Retina (tissue), 1 donor: ENCODE measurements around the gene OOSP1.
"Not testable (repeated sequence)": the region's sequence is repeated elsewhere in the genome, so short reads cannot be mapped to it uniquely, and the experiment has no call there.

Experiments used
- DNase-seq: peaks from one replicate; pipeline ENCODE4 v3.0.0-alpha.2; 2016

OOSP1 gene, protein sequence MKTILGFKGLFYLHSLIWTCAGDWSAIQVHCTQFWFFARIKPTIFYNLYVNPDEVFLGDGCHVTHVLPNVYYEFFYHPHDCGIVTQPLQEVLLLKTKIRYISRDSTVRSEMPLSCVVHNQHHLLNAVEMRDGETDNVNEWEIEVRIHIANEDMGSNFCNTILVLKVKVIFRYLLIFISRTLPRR

DNA sequence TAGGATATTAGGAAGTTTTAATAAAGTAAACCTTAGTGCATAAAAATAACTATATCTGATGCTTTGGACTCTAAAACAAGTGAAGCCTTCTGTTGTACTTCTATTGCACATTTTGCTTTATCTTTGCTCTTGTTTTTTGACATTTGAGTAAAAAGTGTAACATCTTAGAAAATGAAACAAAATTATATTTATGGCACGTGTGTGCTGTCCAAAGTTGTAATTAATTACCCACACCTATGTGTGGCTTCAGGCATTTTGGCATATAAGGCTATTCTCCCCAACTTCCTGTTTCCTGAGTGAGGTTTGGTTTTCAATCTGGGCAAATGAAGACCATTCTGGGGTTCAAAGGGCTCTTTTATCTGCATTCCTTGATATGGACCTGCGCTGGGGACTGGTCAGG, at the start of gene OOSP1:
OOSP1 (plus strand) TSS at position 301 of the 400 bp plus-strand sequence; CDS start at position 324, 23 bp downstream.
- no peak for DNase-seq

DNA sequence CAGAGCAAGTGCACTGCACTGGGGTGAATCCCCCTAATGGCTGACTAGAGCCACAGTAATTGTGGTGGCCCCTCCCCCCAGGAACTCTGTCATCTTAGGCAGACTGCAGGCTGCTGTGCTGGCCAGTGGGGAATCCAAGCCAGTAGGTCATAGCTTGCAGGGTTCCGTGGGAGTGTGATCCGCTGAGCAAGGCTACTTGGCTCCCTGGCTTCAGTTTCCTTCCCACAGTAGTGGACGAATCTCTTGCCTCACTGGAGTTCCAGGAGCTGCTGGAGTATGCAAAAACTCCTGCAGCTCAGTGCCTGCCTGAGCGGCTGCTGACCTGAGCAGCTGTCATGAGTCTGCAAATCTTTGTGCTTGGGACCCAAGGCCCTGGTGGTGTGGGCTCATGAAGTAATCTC, 46.5 kb upstream of the OOSP1 start:
- DNase-seq: peak; percentile 31

DNA sequence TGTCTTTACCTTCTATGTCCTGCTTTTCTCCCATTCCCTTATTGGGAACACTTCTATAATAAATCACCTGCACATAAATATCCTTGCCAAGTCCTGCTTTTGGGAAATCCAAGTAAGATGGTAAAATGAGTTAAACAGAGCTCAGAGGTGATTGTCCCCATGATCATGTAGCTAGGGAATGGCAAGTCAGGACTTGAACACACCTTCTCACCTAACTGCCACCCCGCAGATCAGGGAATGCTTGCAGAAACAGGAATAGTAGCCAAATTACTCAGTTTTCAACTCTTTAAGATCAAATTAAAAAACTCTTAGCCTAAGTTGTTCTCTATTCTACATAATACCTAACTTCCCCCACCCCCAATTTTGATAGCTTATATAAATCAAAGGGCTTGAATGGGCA, 43.6 kb upstream of the OOSP1 start:
- DNase-seq: no peak

DNA sequence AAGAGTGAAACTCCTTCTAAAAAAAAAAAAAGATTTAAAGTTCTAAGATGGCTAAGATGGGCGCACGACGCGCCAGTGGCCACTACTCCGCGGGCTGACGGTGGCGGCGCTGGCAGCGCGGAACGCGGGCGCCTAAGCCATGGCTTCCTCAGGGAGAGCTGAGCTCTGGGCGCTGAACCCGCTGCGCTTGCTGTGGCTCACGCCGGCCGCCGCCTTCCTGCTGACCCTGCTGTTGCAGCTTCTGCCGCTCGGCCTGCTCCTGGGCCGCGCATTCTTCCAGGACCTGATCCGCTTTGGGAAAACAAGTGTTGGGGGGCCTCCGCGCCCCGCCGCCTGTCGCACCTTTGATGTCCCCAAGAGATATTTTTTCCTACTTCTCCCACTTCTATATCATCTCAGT, 40.2 kb upstream of the OOSP1 start:
- no peak for DNase-seq

DNA sequence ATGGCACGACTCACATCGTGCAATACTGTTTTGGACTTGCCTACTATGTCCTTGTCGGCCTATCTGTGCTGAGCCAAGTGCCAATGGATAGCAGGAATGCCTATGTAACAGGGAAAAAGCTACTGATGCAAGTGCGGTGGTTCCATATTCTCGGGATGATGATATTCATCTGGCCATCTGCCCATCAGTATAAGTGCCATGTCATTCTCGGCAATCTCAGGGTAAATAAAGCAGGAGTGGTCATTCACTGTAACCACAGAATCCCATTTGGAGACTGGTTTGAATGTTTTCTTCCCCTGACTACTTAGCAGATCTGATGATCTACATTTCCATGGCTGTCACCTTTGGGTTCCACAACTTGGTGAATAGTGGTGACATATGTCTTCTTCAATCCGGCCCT, 39.6 kb upstream of the OOSP1 start:
- no peak for DNase-seq

DNA sequence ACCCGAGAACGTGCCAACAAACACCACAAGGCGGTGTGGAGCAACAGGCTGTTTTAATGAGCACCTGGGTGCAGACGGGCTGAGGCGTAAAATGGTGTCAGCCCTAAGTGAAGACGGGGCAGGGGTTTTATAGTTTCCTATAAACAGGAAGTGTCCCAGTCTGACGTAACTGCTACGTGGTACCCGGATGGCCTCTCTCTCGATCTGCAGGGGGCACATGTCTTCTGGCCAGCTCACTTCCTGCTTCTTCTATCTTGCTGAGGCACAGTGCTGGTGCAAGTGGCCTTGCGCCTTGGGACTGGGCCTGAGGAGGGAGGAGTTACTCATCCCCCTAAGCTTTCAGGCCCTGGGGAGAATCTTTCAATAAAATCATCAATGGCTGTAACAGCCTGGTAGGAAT, 38.7 kb upstream of the OOSP1 start:
- no peak for DNase-seq

DNA sequence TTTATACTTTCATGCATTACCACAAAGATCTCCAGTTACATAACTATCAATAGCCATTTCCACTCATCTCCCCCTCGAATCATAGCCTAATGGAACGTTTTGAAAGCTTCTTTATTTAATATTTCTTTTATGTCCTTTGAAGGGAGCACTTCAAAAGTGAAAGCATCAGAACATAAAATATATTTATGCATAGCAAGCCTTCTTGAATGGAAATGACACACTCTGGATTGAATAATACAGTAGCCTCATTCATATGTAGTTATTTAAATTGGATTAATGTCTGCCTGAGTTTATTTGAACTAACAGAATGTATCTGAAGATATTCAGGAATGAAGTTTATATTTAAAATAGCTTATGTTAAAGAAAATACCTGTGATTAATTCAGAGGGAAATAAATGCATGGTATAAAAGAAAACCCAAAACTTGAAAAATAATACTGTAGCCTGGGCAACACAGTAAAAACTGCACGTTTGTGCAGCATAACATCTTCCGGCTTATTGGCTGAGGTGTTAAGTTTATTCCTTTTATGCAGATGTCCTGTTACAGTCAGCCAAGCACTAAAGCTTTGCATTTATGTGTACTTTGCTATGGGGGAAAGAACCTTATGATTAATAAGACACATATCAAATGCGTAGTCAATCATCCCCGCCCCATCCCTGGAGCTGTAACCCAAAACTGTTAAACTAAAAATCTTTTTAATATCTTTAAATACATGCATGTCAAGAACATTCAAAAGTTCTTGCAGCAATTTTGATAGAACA, 37.7 kb upstream of the OOSP1 start:
- DNase-seq: no peak

DNA sequence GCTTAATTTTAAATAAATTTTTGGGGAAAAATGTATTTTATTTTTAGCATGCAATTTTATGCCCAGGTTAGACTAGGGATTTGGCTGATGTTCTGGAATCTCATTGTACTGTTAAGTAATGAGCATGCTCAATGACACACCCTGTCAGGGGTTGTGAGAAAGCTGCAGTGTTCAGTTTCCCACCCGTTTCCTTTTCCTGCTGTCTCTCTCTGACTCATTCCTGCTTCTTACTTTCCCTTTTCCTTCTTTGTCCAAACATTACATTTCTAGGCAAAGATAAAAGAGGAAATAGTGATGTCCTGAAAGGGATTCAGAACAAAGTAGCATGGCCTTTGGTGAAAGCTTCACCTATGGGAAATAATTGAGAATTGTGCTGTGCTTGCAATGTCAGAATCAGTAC, 36.9 kb upstream of the OOSP1 start:
- DNase-seq: no peak

DNA sequence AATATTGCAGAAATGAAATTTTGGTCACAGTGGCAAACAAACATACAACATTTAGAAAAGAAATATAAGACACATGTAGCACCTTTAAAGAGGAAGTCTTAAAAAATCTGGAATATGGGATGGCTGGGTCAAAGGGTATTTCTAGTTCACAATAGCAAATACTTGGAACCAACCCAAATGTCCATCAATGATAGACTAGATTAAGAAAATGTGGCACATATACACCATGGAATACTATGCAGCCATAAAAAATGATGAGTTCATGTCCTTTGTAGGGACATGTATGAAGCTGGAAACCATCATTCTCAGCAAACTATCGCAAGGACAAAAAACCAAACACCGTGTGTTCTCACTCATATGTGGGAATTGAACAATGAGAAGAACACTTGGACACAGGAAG, 34.7 kb upstream of the OOSP1 start:
- DNase-seq: not testable (repeated sequence)

DNA sequence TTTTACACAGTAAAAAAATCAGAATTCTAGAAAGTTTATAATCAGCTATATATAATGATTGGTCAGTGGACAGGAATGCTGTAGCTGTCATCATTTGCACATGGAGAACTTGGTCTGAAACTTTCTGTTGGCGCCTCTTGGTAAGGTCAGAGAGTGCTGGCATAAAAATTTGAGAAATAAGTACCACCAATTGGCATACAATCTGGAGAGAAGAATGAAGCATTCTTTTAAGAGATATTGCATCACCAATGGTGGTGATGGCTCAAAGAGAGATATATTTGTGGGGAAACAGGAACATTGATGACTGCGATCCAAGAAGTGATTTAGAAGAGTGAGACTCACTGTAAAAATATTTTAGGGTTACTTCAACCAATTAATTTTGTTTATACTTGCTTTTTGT, 19.8 kb upstream of the OOSP1 start:
- DNase-seq: no peak

DNA sequence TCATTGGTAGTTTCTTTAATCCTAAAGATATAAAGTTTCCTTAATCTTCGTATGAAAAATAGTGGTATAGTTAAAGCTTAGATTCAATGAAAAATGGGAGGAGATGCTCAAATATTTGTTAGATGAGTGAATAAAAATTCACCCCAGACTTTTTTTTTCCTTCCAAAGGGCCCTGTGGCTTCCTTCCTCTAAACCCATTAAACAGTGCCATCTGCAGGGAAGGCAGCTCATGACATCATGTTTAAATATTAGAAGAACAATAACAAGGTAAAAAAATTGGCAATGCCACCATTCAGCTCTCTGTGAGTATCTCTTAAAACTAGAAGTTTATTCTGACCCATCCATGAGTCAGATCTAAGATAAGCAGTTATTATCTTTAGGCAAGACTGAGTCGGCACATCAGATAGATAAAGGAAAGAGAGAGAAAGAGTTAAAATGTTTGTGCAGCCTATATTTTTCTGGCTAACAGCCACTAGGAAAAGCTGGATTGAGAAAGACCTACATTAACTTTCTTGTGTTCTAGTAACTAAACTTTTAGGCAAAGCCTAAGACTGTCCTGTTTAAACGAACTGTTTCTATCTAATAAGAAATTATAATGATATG, 19.1 kb upstream of the OOSP1 start:
- no peak for DNase-seq

DNA sequence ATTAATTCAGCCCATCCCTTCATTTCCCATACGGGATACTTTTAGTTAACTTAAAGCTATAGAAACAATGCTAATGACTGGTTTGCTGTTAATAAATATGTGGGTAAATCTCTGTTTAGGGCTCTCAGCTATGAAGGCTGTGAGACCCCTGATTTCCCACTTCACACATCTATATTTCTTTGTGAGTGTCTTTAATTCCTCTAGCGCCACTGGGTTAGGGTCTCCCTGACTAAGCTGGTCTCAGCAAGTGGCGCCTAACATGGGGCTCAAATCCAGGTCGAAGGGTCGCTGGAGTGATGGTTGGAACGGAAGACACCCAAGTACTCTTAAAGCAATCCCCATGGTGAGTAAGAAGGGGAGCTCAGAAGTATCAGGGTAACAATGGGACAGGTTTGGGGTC, 14.4 kb upstream of the OOSP1 start:
- peak; percentile 16 for DNase-seq

DNA sequence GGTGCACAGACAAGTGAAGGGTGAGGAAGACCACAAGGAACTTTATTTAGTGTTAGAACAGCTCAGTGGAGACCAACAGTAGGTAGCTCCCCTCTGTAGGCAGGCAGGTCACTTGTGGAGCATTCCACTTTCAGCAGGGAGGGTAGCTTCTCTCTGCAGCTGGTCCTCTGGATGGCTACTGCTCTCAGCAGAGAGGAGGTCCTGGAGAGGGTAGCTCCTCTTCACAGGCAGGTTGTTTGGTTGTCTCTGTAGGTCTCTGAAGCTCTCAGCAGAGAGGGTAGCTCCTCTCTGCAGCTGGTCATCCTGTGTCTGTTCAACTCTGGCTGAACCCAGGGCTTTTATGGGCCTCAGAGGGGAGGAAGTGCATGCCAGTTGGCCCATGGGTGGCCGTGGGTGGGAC, 6.5 kb upstream of the OOSP1 start:
- DNase-seq: no peak

DNA sequence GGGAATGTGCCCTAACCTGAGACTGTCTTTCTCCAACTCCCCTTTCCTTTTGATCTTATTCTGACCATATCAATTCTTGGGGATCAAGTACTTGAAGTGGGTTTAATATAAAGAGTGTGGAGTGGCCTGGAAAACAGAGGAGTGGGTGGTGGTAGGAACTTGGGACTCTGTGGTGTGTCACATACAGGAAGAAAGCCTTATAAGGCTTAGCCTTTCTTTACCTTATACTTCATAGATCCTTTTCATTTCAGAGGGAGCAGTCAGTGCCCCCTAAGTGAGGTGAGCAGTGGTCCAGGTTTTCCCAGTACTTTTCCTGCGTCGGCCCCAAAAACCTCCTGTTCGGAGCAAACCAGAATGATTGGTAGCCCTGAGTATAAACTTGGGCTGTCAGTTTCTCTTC, 486 bp downstream of the OOSP1 start:
- DNase-seq: no peak

DNA sequence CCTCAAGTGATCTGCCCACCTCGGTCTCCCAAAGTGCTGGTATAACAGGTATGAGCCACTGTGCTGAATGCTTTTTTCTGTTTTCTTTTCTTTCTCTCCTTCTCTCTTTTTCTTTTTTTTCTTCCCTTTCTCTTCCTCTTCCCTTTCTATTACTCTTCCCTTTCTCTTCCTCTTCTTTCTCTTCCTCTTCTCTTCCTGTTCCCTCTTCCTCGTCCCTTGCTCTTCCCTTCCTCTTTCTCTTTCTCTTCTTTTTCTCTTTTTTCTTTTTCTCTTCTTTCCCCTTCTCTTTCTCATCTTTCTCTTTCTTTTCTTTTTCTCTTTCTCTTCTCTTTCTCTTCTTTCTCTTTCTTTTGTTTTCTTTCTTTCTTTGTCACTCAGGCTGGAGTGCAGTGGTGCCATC, 1.2 kb downstream of the OOSP1 start:
- DNase-seq: no peak

DNA sequence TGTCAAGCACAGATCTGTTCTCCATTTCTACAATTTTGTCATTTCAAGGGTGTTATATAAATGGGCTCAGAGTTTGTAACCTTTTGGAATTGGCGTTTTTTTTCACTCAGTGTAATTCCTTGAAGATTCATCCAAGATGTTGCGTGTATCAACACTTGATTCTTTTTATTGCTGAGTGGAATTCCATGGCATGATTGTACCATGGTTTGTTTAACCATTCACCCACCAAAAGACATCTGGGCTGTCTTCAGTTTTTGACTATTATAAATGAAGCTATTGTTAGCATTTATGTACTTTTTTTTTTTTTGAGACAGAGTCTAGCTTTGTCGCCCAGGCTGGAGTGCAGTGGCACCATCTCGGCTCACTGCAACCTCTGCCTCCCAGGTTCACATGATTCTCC, 2.9 kb downstream of the OOSP1 start:
- DNase-seq: no peak

DNA sequence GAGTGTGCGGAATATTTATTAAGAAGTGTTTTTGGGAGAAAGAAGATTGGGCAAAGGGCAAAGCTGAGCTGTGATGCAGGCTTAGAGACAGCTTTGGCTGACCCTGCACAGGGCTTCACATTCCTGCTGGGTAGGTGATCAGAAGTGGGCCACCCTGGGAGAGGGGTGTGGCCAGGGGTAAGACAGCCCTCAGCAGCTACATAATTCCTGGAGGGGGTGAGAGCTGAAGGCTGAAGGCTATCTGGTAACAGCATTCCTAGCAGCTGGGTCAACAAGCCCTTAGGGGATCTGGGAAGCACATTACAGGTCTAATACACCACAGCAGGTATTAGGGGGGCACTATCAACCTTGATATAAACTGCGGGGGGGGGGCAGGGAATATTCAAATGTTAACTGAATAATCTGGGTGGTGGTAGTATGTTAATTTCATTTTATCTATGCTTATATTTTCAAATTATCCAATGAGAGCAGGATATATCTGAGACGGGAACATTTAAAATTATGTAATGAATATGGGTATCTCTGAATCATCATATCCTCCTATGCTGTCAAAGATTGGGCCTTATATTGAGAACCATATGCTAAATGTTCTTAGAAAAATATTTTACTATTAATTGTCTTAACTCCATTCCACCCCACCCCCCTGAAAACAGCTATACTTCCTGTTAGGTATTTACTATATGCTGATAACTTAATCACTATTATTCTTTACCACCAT, 5.9 kb downstream of the OOSP1 start:
- DNase-seq: no peak

DNA sequence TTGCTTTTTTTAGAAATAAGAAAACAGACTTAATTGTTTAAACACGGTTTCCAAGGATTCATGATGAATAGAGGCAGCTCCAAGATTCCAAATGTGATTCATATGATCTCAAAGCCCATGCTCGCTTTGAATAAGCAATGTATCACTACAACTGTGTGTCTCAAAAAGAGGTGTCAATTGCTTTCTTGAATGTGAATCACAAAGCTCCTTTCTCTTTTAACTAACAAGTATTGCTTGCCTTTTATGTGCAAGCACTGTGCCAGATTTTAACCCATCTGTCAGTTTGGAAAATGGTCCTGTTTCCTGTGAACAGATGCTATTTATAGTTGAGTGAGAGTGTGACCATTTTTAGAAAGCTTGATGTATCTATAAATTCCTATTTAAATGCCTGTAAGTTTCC, 6.5 kb downstream of the OOSP1 start:
- no peak for DNase-seq

DNA sequence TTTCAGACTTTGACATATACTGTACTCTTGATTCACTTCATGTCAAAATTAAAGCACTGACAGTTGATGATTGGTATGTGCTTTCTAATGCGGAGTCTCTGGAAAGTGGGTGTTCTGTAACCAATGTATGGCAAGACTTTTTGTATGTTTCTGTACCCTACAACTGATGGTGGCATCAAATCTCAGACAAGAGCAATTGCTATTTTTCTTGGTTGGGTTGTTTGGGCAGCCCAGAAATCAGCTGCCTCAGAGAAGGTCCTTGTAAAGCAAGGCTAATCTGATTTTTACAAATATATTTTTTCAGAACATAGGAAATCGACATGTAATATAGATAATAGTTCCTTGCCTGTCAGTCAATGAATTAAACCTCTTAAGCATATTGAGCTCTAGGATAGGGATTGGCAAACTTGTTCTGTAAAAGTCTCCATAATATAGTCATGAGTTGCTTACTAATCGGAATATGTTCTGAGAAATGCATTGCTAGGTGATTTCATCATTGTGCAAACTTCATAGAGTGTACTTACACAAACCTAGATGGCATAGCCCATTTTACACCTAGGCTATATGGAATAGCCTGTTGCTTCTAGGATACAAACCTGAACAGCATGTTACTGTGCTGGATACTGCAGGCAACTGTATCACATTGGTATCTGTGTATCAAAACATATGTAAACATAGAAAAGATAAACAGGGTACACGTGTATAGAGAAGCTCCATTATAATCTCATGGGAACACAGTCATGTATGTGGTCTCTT, 15.4 kb downstream of the OOSP1 start:
- DNase-seq: no peak

DNA sequence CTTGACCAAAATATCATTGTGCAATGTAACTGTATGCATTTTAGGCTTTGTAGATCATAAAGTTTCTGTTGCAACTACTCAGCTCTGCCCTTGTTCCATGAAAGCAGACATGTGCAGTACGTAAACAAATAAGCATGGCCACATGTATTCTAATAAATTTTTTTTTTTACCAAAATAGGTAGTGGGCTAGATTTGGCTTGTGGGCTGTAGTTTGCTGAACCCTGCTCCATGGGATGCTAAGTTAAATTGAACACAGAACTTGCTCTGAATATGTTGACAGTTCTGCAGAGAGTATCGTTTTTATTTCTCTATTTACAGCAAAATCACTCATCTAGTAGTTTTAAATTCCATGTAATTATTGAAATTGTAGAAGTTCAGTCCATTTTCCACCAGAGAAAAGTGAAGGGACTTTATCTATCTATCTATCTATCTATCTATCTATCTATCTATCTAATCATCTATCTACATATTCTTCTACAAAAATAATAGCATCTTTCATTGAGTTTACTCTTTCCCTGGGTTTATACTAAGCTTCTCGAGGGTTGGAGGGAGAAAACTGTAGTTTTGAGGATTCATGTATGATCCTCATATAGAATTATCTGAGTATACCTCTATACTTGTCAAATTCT, 16.1 kb downstream of the OOSP1 start:
- DNase-seq: no peak

DNA sequence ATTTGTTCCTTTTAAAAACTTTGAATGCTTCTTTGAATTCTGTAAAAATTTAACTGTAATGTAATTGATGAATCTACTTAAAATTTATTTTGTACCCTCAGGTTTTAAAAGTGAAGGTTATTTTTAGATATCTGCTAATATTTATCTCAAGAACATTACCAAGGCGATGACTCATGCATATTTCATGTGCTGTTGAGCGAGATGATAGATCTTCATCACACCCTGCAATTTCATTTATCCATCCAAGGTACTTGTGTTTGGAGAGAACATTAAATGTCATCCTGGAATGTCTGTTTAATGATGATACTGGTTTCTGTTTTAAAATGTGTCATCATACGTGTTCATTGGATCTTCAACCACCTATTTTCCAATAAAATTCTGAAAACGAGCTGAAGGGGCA, 18.9 kb downstream of the OOSP1 start:
- no peak for DNase-seq
